Hematopoietic multipotent progenitor cell treated with erythropoietin and hydrocortisone succinate and interleukin-3 and kit ligand, for 15 days (in vitro differentiated cells): ENCODE data around the gene SLC6A12.
"Not testable (repeated sequence)": the region's sequence is repeated elsewhere in the genome, so short reads cannot be mapped to it uniquely, and the experiment has no call there.

ENCODE experiments used
- DNase-seq: peaks from one replicate; pipeline ENCODE4 v3.0.0-alpha.2; 2015; ENCODE audit warnings: low spot score

SLC6A12 gene

DNA sequence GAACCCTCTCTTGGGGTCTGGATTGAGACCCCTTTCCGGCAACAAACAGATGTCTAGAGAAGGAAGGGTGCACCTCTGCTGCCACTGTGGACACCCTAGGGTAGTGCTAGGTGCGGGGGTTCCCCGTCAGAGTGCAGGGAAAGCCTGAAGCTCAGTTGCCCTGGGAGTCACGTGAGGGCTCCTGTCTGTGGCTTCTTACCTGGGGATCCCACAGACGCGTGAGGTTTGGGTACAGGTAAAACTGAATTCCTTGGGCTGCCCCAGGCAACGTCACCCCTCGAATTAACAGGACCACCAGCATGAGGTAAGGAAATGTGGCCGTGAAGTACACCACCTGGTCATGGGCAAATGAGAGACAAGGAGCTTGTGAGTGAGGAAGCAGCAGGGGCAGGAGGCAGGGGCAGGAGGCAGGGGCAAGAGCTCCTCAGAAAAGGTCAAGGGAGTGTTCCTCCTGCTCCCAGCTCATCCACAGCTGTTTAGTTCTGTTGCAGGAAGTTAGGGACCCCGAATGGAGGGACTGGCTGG, 21.0 kb upstream of the SLC6A12 start:
- no peak for DNase-seq

DNA sequence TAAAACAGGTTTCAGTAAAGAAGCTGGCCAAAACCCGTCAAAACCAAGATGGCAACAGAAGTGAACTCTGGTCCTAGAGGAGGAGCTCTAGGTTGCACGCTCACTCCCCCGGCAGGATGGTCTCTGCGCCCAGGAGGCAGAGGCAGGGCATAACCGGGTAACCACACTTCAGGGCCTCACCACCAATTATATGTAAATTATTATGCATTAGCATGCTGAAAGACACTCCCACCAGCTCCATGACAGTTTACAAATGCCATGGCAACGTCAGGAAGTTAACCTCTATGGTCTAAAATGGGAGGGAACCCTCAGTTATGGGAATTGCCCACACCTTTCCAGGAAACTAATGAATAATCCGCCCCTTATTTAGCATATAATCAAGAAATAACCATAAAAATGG, 20.1 kb upstream of the SLC6A12 start:
- DNase-seq, result no peak

DNA sequence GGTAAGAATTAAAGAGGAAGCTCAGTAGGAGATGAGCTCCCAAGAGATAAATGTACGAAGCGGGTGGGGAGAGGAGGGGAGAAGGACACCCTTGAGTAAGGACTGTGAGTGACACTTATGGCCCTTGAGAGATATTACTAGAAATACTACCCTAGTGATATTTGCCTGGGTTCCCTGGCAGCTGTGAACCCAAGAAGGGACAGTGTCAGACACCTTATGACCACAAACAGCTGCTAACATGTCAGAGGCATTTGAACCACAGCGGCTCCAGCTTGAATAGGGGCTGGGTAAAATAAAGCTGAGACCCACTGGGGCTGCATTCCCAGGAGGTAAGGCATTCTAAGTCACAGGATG, 19.6 kb upstream of the SLC6A12 start:
- no peak for DNase-seq

DNA sequence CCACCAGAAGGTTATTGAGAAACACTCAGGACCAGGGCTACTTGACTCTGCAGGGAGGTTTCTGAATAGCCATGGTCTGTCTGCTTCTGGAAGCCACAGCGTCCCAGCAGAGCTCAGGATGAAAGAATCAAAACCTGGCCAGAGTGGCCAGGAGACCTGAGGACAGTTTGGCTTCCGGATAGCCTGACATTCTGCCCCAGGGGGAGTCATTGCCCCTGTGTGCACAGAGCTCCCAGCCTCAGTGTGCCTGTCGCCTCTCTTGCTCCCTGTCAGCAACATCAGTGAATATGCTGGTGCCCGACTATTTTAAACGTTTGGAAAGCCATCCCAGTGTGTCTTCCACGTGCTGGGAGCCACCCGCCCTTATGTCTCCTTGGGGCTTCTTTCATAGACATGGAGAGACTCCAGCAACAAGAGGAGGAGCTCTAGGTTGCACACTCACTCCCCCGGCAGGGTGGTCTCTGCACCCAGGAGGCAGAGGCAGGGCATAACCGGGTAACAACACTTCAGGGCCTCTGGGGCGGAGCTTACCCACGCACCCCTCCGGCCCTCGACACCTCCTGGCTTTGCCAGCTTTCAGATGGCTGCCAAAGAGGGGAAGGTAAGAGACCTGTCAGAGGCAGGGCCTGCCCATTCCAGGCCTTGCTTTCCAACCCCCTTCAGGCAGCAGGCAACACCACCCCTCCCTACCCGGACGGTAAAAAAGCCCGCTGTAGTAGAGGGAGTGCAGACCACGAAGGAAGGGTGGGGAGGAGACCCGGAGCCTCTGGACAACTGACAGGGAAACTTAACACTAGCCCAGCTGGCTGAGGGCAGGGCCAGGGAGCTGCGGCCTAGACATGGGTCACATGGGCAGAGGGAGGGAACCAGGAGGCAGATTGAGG, 19.0 kb upstream of the SLC6A12 start:
- no peak for DNase-seq

DNA sequence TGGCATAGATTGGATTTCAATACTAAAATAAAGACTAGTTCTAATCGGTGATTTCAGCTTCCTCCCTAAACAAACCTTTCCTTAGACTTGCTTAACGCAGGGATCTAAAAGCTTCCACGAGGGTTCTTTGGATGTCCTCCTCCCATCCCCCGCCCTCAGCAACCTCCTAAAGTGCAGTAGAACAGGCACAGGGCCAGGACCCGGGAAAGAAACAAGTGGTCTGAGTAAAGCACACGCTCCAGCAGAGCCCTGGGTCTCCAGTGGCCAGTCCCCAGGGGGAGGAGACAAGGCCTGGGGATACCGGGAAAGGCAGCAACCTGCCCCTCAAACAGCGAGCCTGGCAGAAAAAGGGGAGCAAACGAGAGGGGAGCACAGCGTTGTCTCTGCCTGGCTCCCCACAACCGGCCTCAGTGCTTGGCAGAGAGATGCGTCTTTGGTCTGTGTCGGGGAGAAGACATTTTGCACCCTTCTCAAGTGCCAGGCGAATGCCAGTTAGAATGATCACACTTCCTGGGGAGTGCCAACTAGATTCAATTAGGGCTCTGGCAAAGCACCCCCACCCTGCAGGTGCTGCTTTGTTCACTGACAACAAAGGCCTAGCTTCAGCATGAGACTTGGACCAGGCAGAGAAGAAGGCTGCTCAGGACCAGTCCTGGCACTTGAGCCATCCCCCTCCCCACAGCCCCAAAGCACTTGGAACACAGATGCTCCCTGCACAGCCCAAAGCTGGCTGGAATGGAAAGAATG, 17.1 kb upstream of the SLC6A12 start:
- no peak for DNase-seq

DNA sequence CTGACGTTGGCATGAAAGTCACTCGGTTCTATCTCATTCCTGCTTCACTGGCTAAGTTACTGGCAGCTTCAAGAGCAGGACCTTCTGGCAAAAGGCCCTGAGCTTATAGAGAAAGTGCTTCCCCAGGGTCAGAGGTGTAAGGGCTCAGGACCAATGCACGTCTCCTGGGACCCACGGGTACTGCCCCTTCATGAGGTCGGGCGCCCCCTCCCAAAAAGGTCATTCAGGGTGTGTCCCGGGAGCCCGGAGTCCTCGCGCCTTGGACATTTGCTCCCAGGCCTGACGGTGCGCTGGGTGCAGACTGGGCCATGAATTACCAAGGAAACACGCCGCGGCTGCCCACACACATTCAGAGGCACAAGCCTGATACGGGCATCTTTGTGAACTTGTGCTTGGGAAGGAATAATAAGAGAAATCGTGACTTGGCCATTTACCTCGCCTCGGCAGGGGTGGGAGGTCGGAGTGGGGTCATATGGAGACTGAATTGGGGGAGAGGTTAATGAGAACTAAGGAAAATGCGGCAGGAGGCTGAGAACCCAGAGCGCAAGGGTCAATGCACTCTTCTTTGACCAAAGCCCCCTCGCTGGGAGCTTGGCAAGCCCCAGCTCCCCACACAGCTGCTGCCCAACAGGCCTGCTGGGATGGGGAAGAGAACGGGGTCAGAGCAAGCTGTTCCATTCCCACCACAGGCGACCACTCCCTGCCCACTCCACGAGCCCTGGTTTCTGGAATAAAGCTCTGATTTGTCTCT, 15.7 kb upstream of the SLC6A12 start:
- DNase-seq, result no peak

DNA sequence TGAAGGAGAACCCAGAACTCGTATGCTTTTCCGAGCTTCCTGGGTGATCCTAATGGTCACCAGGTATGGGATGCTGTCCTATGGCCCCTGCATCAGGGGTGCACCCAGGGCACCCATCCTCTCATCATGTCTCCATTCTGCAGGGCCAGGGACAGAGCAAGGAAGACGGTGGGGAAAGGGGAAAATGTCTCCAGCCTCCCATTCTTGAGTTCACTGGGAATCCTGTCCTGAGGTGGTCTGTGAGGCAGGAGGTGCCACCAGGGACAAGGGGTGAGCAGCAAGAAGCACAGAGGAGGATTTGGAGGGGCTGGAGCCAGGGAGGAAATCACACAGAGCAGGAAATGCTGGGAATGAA, 14.9 kb upstream of the SLC6A12 start:
- DNase-seq, result no peak

DNA sequence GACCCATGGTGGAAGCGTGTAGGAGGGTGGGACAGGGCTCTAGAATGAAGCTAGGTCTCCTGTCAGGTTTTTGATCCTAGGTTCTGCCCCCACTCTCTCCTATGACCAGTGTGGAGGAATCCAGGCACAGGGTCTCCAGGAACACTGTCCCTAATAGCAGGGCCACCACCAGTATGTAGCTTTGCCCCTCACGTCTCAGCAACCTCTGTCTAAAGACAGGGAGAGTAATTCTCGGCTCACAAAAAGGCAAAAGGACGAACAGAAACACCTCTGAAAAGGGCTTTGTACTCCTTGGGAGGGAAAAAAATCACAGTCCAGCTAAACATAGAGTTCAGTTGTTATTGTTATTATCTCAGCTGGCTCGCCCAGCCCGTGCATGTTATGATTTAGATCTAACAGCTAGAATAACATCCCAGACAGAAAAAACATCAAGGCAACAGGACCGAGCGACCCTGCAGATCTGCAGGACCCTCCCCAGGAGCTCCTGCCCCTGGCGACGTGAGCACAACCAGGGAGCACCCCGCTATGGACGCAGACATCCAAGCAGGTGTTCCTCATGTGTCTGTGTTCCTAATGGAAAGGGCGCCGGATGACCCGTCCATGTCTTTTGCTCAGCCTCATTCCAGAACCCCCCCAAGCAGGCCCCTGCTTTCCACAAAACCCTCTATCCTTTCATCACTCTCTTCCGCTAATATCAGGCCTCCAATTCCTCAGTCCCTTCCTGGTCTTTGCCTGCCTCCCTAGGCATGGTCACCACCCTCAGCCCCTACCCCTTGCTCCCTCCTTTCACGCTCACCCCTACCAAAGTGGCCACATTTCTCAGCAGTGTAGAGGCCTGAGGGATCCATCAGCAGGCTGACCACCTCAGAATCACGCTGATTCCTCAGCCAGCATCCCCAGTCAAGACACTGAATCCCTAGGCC, 14.2 kb upstream of the SLC6A12 start:
- DNase-seq, result no peak

DNA sequence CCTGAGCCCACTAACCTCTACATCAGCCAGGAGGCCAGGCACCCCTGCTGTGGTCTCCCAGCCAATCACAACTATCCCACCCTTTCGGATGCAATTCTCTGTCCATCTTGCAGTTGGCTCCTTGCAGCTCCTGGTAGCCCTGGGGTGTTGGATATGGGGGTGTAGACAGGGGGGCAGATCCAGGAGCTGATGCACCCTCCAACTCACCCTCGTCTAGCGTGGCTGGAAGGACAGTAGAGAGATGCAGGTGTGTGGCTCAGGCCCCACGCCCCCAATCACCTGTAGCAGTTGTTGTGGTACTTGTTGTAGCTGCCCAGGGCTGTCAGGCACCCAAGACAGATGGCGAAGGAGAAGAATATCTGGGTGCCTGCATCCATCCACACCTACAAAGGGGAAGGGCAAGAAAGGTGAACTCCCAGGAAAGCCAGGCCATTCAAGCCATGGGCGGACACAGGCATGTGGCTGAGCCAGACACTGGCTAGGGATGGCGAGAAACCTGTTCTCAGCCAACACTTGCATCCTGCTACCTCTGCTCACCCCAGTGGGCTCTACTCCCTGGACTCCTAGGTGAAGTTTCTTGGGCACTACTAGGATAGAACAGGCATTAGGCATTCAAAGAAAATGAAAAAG, 13.4 kb upstream of the SLC6A12 start:
- no peak for DNase-seq

DNA sequence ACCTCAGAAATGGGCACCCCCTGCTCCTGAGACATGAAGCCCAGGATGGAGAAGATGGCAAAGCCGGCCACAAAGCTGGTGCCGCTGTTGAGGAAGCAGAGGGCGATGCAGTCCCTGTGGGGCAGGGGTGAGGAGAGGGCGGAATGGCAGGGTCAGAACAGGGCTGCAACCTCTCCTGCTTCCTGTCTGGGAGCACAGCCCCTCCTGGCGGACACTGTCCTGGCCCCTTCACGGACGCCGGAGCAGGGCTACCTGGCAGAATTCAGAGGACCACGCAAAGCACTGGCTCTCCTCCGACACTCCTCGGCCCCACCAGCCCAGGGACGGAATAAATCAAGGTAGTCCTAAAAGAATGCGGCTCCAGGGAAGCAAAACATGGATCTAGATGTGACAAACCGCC, 12.4 kb upstream of the SLC6A12 start:
- DNase-seq, result no peak

DNA sequence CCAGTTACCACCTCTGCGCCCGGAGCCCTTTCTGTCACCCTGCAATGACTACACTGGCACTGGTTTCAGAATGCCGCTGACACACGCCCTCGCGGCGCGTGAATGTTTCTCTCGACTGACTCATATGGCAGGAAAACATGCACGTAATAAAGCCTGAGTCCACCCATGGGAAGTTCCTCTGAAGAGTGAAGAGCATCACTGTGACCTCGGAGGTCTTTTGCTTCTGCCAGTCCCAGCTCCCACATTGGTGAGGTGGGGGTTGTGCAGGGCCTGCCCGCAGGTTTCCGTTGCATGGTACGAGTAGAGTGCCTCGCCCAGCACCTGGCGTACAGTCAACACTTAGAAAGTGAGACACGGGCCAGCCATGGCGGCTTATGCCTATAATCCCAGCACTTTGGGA, 11.1 kb upstream of the SLC6A12 start:
- DNase-seq, result no peak

DNA sequence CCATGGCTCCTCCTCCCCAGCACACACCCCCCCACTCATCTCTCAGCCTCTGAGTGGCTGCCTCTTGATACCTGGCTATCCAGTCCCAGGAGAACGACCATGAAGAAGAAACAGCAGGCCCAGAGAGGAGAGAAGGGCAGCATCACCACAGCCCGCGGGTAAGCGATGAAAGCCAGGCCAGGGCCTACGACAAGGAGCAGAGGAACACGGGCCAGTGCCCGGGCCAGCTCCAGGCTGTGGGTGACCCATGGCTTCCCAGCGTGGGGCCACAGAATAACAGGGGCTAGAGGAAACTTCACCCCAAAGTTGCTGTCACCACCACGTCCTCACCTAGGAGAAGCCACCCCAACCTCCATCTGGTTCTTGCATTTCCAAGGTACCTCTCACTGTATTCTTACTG, 10.4 kb upstream of the SLC6A12 start:
- no peak for DNase-seq

DNA sequence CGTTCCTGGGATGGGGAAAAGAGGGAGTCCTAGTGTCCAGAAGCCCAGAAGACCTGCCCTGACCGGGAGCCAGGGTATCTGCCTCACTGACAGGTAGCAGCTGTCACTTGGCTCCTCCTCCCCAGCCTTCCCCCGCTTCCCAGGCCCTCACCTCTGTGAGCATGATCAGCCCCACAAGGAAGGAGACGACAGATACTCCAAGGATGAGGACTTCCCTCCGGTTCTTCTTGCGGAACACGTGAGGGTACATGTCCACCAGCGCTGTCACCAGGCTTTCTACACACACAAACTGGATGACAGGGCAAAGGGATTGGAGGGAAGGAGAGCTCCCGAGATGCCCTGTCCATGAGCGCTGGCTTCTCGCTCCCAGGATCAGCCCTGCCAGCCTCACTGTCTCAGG, 9.9 kb upstream of the SLC6A12 start:
- DNase-seq, result no peak

DNA sequence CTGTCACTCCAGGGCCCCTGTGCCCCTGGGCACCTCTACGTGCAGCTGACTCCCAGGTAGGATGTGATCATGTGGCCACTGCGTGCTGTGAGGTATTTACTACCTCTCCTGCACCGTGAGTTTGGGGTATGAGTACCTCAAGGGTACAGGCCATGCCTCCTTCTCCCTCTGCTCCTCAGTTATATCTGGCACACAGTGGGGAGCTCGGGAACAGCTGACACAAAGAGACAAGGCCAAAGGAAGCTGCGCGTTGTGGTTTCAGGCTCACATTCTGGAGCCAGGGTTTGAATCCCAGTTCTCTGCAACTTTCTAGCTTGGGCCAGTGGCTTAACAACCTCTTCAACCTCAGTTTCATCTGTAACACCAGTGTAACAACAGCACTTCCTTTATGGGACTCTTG, 7.8 kb upstream of the SLC6A12 start:
- DNase-seq, result no peak

DNA sequence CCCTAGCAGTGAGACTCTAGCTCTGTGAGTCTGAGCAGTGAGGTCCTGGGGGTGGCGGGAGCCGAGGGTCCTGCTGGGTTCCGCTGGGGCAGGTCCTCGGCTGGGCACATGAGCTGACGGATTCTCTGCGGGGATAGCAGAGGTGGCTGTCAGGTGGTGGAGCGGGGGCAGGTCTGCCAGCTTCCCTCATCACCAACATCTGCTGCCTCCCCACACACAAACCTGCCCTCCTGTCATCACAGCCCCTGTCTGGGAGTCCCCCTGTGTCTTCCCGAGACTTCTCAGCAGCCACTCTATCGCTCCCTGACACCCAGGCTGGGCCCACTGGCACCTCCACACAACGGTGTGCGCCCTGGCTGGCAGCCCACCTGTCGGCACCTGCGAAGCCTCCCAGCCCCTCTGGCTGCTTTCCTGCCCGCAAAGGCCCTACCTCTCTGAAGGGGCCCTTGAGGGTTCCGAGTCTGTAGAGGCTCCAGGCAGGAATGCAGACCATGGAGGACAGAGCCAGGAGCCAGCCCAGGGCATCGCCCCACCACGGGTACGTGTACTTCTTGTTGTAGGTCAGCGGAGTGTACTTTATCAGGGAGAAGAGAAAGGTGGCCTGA, 7.1 kb upstream of the SLC6A12 start:
- DNase-seq, result no peak

DNA sequence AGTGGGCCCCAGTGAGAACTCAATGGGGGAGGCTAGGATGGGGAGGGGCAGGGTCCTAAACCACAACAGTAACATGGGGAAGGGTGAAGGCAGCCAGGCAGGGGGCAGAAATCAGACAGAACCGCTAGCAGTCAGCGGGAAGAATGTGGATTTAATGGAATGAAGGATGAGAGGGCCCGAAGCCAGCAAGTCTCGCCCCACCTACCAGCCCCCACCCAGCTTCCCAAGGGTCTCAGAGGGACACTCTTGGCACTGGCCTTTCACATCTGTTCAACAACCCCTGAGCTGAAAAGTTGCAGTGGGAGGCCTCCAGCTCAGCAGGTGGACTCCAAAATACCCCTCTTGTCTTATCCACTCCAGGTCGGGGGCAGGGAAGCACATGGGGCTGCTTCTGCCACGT, 6.5 kb upstream of the SLC6A12 start:
- no peak for DNase-seq

DNA sequence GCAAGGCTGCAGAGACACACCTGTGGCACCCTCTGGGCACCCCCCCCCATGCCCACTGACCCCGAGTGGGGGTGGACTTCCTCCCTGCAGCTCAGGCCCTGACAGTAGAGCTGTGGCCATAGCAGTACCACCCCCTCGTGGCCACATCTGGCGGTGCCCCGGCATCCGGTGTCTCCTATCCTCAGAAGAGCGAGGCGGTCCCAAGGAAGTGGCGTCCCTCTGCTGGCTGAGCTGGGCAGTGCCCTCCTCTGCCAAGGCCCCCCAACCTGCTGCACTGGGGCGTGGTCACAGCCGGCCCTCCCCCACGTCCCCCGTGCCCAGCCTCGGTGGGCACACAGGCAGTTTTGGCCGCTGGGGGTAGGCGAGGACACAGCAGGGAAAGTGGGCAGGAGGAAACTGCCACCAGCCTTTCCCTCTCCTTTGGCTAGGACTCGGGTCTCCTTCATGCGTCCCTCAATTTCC, 6.0 kb upstream of the SLC6A12 start:
- DNase-seq, result peak; percentile 76

DNA sequence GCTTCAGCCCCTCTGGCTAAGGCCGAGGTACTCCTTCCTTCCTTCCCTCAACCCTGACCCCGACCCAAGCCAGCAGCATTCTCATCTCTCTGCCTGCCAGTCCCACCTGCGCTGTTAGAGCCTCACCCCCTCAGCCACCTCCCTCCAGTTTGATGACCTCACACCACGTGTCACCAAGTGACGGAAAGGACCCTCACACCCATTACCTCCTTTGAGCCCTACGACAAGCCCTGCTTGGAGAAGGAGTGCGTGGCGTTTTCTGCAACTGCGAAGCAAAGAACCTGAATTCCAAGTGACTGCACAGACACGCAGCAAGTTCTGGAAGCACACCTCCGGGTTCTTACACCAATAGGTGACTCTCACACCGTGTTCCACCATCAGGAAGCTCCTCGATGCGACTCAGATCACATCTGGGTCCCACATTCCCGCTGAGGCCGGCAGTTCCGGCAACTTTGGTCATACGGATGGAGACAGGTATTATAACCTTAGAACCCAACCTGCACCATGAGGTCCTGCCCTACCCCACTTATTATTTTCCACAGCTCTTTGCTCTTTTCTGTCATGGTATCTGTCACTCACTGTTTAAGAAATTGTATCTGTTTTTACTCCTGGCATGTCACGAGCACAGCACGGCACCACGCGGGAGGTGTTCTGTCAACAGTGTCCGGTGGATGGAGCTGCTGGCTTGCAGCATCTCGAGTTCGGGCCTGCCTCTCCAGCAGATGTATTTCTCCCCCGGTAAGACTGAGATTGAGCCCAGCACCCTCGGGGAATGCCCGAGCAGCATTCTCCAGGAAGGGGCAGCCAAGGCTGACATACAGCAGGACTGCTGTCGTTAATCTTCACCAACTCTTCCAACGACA, 5.0 kb upstream of the SLC6A12 start:
- no peak for DNase-seq

DNA sequence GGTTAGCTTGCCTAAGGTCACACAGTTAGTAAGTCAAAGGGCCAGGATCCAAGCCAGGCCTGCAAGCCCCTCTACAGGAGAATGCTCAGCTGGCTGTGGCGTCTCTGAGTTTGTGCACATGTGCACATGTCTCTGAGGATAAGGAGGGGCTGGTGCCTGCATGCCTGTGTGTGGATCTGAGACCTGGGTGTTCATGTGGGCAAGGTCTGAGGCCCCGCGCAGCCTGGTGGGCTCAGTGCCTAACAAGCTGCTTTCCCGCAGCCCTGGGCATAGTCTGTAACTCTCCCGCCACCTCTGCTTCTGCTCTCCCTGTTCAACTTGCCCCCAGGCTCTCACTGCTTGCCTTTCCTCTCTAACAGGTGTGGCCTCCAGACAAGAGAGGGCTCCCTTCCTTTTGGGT, 4.3 kb upstream of the SLC6A12 start:
- DNase-seq, result no peak

DNA sequence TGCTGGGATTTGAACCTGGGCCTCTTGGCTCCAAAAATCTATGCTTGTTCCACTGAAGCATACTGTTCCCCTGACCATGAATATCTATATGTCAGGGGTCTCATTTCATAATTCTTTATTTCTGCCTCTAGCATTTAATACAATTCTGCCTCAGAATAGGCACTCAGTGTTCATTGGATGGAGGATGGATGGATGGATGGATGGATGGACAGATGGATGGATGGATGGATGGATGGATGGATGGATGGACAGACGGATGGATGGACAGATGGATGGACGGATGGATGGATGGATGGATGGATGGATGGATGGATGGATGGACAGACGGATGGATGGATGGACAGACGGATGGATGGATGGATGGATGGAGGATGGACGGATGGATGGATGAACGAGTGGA, 3.1 kb upstream of the SLC6A12 start:
- not testable (repeated sequence) for DNase-seq
